HG02840 (cell line): Measurements from ENCODE around the gene FER.
"Not testable (repeated sequence)": the region's sequence is repeated elsewhere in the genome, so short reads cannot be mapped to it uniquely, and the experiment has no call there.

Experiments used
- ATAC-seq: cut with Tn5 transposase; IDR thresholded peaks from one replicate; pipeline ENCODE4 v1.9.1; 2021; ENCODE audit warnings: mild to moderate bottlenecking, moderate library complexity, moderate number of reproducible peaks; ENCODE audit not compliant: unreplicated experiment, low FRiP score

The FER gene

GRCh38 chr5:108869066-108869465 lies 121.4 kb downstream of the FER start:
- ATAC-seq = no peak

- ATAC-seq = no peak
These were observed 128.8 kb downstream of the FER start for GRCh38 chr5:108876451-108876850.

GRCh38 chr5:108878756-108879155 lies 131.1 kb downstream of the FER start:
- no peak for ATAC-seq

- ATAC-seq = no peak
These were observed 133.4 kb downstream of the FER start for GRCh38 chr5:108881133-108881532.

- ATAC-seq = no peak
These were observed 137.0 kb downstream of the FER start for GRCh38 chr5:108884736-108885135.

- no peak for ATAC-seq
These were observed 150.6 kb downstream of the FER start for GRCh38 chr5:108898257-108898656.

- no peak for ATAC-seq
These were observed 151.0 kb downstream of the FER start for GRCh38 chr5:108898707-108899106.

GRCh38 chr5:108899244-108899643 lies 151.5 kb downstream of the FER start:
- ATAC-seq = not testable (repeated sequence)

GRCh38 chr5:108900668-108901067 lies 153.0 kb downstream of the FER start:
- no peak for ATAC-seq

GRCh38 chr5:108905805-108906204 lies 158.1 kb downstream of the FER start:
- no peak for ATAC-seq

GRCh38 chr5:108910627-108911026 lies 162.9 kb downstream of the FER start:
- no peak for ATAC-seq

GRCh38 chr5:108911055-108911454 lies 163.4 kb downstream of the FER start:
- ATAC-seq = no peak

GRCh38 chr5:108917596-108917995 lies 169.9 kb downstream of the FER start:
- no peak for ATAC-seq

- no peak for ATAC-seq
These were observed 172.1 kb downstream of the FER start for GRCh38 chr5:108919591-108920326.

- ATAC-seq = no peak
These were observed 176.8 kb downstream of the FER start for GRCh38 chr5:108924457-108924961.

GRCh38 chr5:108925073-108925472 lies 177.4 kb downstream of the FER start:
- no peak for ATAC-seq

- ATAC-seq = no peak
These were observed 182.4 kb downstream of the FER start for GRCh38 chr5:108930107-108930506.

GRCh38 chr5:108935611-108936010 lies 187.9 kb downstream of the FER start:
- ATAC-seq = no peak

GRCh38 chr5:108937221-108937620 lies 189.5 kb downstream of the FER start:
- no peak for ATAC-seq

- ATAC-seq = no peak
These were observed 192.8 kb downstream of the FER start for GRCh38 chr5:108940506-108940905.

- ATAC-seq = no peak
These were observed 194.0 kb downstream of the FER start for GRCh38 chr5:108941746-108942145.

GRCh38 chr5:108942701-108943100 lies 195.0 kb downstream of the FER start:
- no peak for ATAC-seq
